Measurements from ENCODE around the gene ZNF791. TPM values are rescaled to one million over a fixed set of nuclear protein-coding genes. Genes with fewer than 3 reads are reported as not detected.

ZNF791 gene
- total RNA-seq, 1 donor from 2014 or later = 10.4 TPM

GRCh38 chr19:12647047-12647446 lies 36.3 kb downstream of the ZNF791 start:
- peaks cover 7% of the 10 kb centered on the region in 3 donors for H3K4me1 ChIP-seq (ENCODE audit: control insufficient read depth in 3 of 3, insufficient read depth in 3 of 3, low read length in 3 of 3)
- no peak overlapping the region for H3K4me3 ChIP-seq (ENCODE audit: low read length in 3 of 3)
- no peaks in the 10 kb centered on the region for H3K27me3 ChIP-seq (ENCODE audit: control insufficient read depth in 3 of 3, insufficient read depth in 3 of 3, low read length in 3 of 3)
- no peaks in the 10 kb centered on the region for H3K9me3 ChIP-seq (ENCODE audit: control insufficient read depth in 3 of 3, low read length in 3 of 3)
- H3K27ac ChIP-seq (ENCODE audit: low read depth, low read length) = no peak overlapping the region
- H3K9ac ChIP-seq (ENCODE audit: low read depth in 1 of 3, low read length in 3 of 3) = no peak overlapping the region
- peaks cover 2 to 8% (median 2%) of the 10 kb centered on the region in 3 donors for H3K36me3 ChIP-seq (ENCODE audit: control insufficient read depth in 3 of 3, insufficient read depth in 3 of 3, low read length in 3 of 3)

- Histone ChIP-seq H3K9ac (ENCODE audit: low read depth in 1 of 3, low read length in 3 of 3) (peak overlapping the region in 1 of 3 donors; percentile 50), H3K36me3 (ENCODE audit: control insufficient read depth in 3 of 3, insufficient read depth in 3 of 3, low read length in 3 of 3) (peaks cover 2 to 8% (median 4%) of the 10 kb centered on the region in 3 donors), H3K4me3 (ENCODE audit: low read length in 3 of 3) (peak overlapping the region; percentile 2 to 56 (median 54)), H3K9me3 (ENCODE audit: control insufficient read depth in 3 of 3, low read length in 3 of 3) (no peaks in the 10 kb centered on the region), H3K4me1 (ENCODE audit: control insufficient read depth in 3 of 3, insufficient read depth in 3 of 3, low read length in 3 of 3) (peaks cover 7% of the 10 kb centered on the region in 3 donors), H3K27ac (ENCODE audit: low read depth, low read length) (no peak overlapping the region), H3K27me3 (ENCODE audit: control insufficient read depth in 3 of 3, insufficient read depth in 3 of 3, low read length in 3 of 3) (no peaks in the 10 kb centered on the region)
Observed at GRCh38 chr19:12647490-12648071, 36.9 kb downstream of the ZNF791 start.

- Histone ChIP-seq H3K9me3 (ENCODE audit: control insufficient read depth in 3 of 3, low read length in 3 of 3) (no peaks in the 10 kb centered on the region), H3K36me3 (ENCODE audit: control insufficient read depth in 3 of 3, insufficient read depth in 3 of 3, low read length in 3 of 3) (peaks cover 2 to 8% (median 4%) of the 10 kb centered on the region in 3 donors), H3K9ac (ENCODE audit: low read depth in 1 of 3, low read length in 3 of 3) (peak overlapping the region in 2 of 3 donors; percentile 50 to 54), H3K4me1 (ENCODE audit: control insufficient read depth in 3 of 3, insufficient read depth in 3 of 3, low read length in 3 of 3) (peaks cover 7% of the 10 kb centered on the region in 3 donors), H3K4me3 (ENCODE audit: low read length in 3 of 3) (peak overlapping the region in 2 of 3 donors; percentile 2 to 54), H3K27me3 (ENCODE audit: control insufficient read depth in 3 of 3, insufficient read depth in 3 of 3, low read length in 3 of 3) (no peaks in the 10 kb centered on the region), H3K27ac (ENCODE audit: low read depth, low read length) (no peak overlapping the region)
Observed at GRCh38 chr19:12648088-12648487, 37.4 kb downstream of the ZNF791 start.

- H3K27me3 ChIP-seq (ENCODE audit: control insufficient read depth in 3 of 3, insufficient read depth in 3 of 3, low read length in 3 of 3) = no peaks in the 10 kb centered on the region
- no peaks in the 10 kb centered on the region for H3K9me3 ChIP-seq (ENCODE audit: control insufficient read depth in 3 of 3, low read length in 3 of 3)
- no peak overlapping the region for H3K27ac ChIP-seq (ENCODE audit: low read depth, low read length)
- no peak overlapping the region for H3K4me3 ChIP-seq (ENCODE audit: low read length in 3 of 3)
- H3K4me1 ChIP-seq (ENCODE audit: control insufficient read depth in 3 of 3, insufficient read depth in 3 of 3, low read length in 3 of 3) = peaks cover 7% of the 10 kb centered on the region in 3 donors
- no peak overlapping the region for H3K9ac ChIP-seq (ENCODE audit: low read depth in 1 of 3, low read length in 3 of 3)
- peaks cover 5 to 8% (median 6%) of the 10 kb centered on the region in 3 donors for H3K36me3 ChIP-seq (ENCODE audit: control insufficient read depth in 3 of 3, insufficient read depth in 3 of 3, low read length in 3 of 3)
Observed at GRCh38 chr19:12649941-12650340, 39.2 kb downstream of the ZNF791 start.

GRCh38 chr19:12652219-12652618 lies 41.5 kb downstream of the ZNF791 start:
- Histone ChIP-seq H3K4me3 (ENCODE audit: low read length in 3 of 3) (no peak overlapping the region), H3K9me3 (ENCODE audit: control insufficient read depth in 3 of 3, low read length in 3 of 3) (no peaks in the 10 kb centered on the region), H3K27ac (ENCODE audit: low read depth, low read length) (no peak overlapping the region), H3K4me1 (ENCODE audit: control insufficient read depth in 3 of 3, insufficient read depth in 3 of 3, low read length in 3 of 3) (peaks cover 7% of the 10 kb centered on the region in 3 donors), H3K27me3 (ENCODE audit: control insufficient read depth in 3 of 3, insufficient read depth in 3 of 3, low read length in 3 of 3) (no peaks in the 10 kb centered on the region), H3K9ac (ENCODE audit: low read depth in 1 of 3, low read length in 3 of 3) (no peak overlapping the region), H3K36me3 (ENCODE audit: control insufficient read depth in 3 of 3, insufficient read depth in 3 of 3, low read length in 3 of 3) (peaks cover 22 to 25% (median 24%) of the 10 kb centered on the region in 3 donors)

- no peak overlapping the region for H3K9ac ChIP-seq (ENCODE audit: low read depth in 1 of 3, low read length in 3 of 3)
- H3K4me3 ChIP-seq (ENCODE audit: low read length in 3 of 3) = no peak overlapping the region
- H3K4me1 ChIP-seq (ENCODE audit: control insufficient read depth in 3 of 3, insufficient read depth in 3 of 3, low read length in 3 of 3) = no peaks in the 10 kb centered on the region
- peaks cover 32 to 40% (median 34%) of the 10 kb centered on the region in 3 donors for H3K36me3 ChIP-seq (ENCODE audit: control insufficient read depth in 3 of 3, insufficient read depth in 3 of 3, low read length in 3 of 3)
- no peak overlapping the region for H3K27ac ChIP-seq (ENCODE audit: low read depth, low read length)
- no peaks in the 10 kb centered on the region for H3K27me3 ChIP-seq (ENCODE audit: control insufficient read depth in 3 of 3, insufficient read depth in 3 of 3, low read length in 3 of 3)
- H3K9me3 ChIP-seq (ENCODE audit: control insufficient read depth in 3 of 3, low read length in 3 of 3) = no peaks in the 10 kb centered on the region
Observed at GRCh38 chr19:12655546-12655945, 44.8 kb downstream of the ZNF791 start.

- H3K9ac ChIP-seq (ENCODE audit: low read depth in 1 of 3, low read length in 3 of 3) = no peak overlapping the region
- no peak overlapping the region for H3K27ac ChIP-seq (ENCODE audit: low read depth, low read length)
- H3K4me3 ChIP-seq (ENCODE audit: low read length in 3 of 3) = no peak overlapping the region
- H3K9me3 ChIP-seq (ENCODE audit: control insufficient read depth in 3 of 3, low read length in 3 of 3) = no peaks in the 10 kb centered on the region
- H3K27me3 ChIP-seq (ENCODE audit: control insufficient read depth in 3 of 3, insufficient read depth in 3 of 3, low read length in 3 of 3) = no peaks in the 10 kb centered on the region
- H3K4me1 ChIP-seq (ENCODE audit: control insufficient read depth in 3 of 3, insufficient read depth in 3 of 3, low read length in 3 of 3) = no peaks in the 10 kb centered on the region
- H3K36me3 ChIP-seq (ENCODE audit: control insufficient read depth in 3 of 3, insufficient read depth in 3 of 3, low read length in 3 of 3) = peaks cover 36 to 45% (median 42%) of the 10 kb centered on the region in 3 donors
Observed at GRCh38 chr19:12656899-12657571, 46.3 kb downstream of the ZNF791 start.

GRCh38 chr19:12657966-12658365 lies 47.2 kb downstream of the ZNF791 start:
- Histone ChIP-seq H3K27ac (ENCODE audit: low read depth, low read length) (no peak overlapping the region), H3K9me3 (ENCODE audit: control insufficient read depth in 3 of 3, low read length in 3 of 3) (no peaks in the 10 kb centered on the region), H3K4me1 (ENCODE audit: control insufficient read depth in 3 of 3, insufficient read depth in 3 of 3, low read length in 3 of 3) (no peaks in the 10 kb centered on the region), H3K36me3 (ENCODE audit: control insufficient read depth in 3 of 3, insufficient read depth in 3 of 3, low read length in 3 of 3) (peaks cover 36 to 46% (median 42%) of the 10 kb centered on the region in 3 donors), H3K4me3 (ENCODE audit: low read length in 3 of 3) (no peak overlapping the region), H3K9ac (ENCODE audit: low read depth in 1 of 3, low read length in 3 of 3) (no peak overlapping the region), H3K27me3 (ENCODE audit: control insufficient read depth in 3 of 3, insufficient read depth in 3 of 3, low read length in 3 of 3) (no peaks in the 10 kb centered on the region)

- Histone ChIP-seq H3K27me3 (ENCODE audit: control insufficient read depth in 3 of 3, insufficient read depth in 3 of 3, low read length in 3 of 3) (no peaks in the 10 kb centered on the region), H3K36me3 (ENCODE audit: control insufficient read depth in 3 of 3, insufficient read depth in 3 of 3, low read length in 3 of 3) (peaks cover 45 to 55% (median 51%) of the 10 kb centered on the region in 3 donors), H3K27ac (ENCODE audit: low read depth, low read length) (no peak overlapping the region), H3K9me3 (ENCODE audit: control insufficient read depth in 3 of 3, low read length in 3 of 3) (no peaks in the 10 kb centered on the region), H3K4me3 (ENCODE audit: low read length in 3 of 3) (no peak overlapping the region), H3K9ac (ENCODE audit: low read depth in 1 of 3, low read length in 3 of 3) (no peak overlapping the region), H3K4me1 (ENCODE audit: control insufficient read depth in 3 of 3, insufficient read depth in 3 of 3, low read length in 3 of 3) (peaks cover 7 to 14% (median 9%) of the 10 kb centered on the region in 3 donors)
Observed at GRCh38 chr19:12660980-12661379, 50.3 kb downstream of the ZNF791 start.
